Gastroesophageal sphincter (tissue), 3 donors: ENCODE data around the gene NGEF.

Experiments used
- POLR2AphosphoS5 ChIP-seq: sonication (generic); formaldehyde crosslinking; IDR thresholded peaks from one replicate; pipeline ENCODE4 v1.6.1; 2017; ENCODE audit warnings: antibody characterized with exemption
- TF ChIP-seq, protein P1 (sequence below), 4 experiments: fragments of 200-600 bp in 2 of 4; fragments of 450-650 bp in 2 of 4; sonication (generic) in 1 of 4; IDR thresholded peaks; one replicate each; pipeline ENCODE4 v1.5.1; 2017 to 2019; ENCODE audit warnings: antibody characterized with exemption in 4 of 4, mild to moderate bottlenecking in 2 of 4, moderate library complexity in 2 of 4

GRCh38 chr2:233017947-233018346, 4.9 kb upstream of the NGEF start:
- no peak for TF ChIP-seq POLR2AphosphoS5
- TF ChIP-seq, protein P1, sequence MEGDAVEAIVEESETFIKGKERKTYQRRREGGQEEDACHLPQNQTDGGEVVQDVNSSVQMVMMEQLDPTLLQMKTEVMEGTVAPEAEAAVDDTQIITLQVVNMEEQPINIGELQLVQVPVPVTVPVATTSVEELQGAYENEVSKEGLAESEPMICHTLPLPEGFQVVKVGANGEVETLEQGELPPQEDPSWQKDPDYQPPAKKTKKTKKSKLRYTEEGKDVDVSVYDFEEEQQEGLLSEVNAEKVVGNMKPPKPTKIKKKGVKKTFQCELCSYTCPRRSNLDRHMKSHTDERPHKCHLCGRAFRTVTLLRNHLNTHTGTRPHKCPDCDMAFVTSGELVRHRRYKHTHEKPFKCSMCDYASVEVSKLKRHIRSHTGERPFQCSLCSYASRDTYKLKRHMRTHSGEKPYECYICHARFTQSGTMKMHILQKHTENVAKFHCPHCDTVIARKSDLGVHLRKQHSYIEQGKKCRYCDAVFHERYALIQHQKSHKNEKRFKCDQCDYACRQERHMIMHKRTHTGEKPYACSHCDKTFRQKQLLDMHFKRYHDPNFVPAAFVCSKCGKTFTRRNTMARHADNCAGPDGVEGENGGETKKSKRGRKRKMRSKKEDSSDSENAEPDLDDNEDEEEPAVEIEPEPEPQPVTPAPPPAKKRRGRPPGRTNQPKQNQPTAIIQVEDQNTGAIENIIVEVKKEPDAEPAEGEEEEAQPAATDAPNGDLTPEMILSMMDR (IDR thresholded peaks at IDR 0.05): no peak
